Measurements from ENCODE around the gene GIMAP5.

GIMAP5 gene

GRCh38 chr7:150791746-150792452 is 54.7 kb downstream of the GIMAP5 start:
- TF ChIP-seq, protein P1, sequence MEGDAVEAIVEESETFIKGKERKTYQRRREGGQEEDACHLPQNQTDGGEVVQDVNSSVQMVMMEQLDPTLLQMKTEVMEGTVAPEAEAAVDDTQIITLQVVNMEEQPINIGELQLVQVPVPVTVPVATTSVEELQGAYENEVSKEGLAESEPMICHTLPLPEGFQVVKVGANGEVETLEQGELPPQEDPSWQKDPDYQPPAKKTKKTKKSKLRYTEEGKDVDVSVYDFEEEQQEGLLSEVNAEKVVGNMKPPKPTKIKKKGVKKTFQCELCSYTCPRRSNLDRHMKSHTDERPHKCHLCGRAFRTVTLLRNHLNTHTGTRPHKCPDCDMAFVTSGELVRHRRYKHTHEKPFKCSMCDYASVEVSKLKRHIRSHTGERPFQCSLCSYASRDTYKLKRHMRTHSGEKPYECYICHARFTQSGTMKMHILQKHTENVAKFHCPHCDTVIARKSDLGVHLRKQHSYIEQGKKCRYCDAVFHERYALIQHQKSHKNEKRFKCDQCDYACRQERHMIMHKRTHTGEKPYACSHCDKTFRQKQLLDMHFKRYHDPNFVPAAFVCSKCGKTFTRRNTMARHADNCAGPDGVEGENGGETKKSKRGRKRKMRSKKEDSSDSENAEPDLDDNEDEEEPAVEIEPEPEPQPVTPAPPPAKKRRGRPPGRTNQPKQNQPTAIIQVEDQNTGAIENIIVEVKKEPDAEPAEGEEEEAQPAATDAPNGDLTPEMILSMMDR (conservative IDR thresholded peaks at IDR 0.05), result no peak
- TF ChIP-seq ZFX (IDR thresholded peaks at IDR 0.05), result no peak
- H3K27ac ChIP-seq, result no peak overlapping the region
